Right forelimb (tissue), 1 donor: ENCODE results near the gene HAUS1.
"Not testable (repeated sequence)": the region's sequence is repeated elsewhere in the genome, so short reads cannot be mapped to it uniquely, and the experiment has no call there.

Experiments
- DNase-seq: peaks from one replicate; pipeline ENCODE4 v3.0.0-alpha.2; 2018

HAUS1 gene

GRCh38 chr18:46104128-46104911, at the start of gene HAUS1:
Gene HAUS1, plus strand, starts transcription at chr18:46104385. Its CDS starts 27 bp downstream, at chr18:46104412.
- peak; percentile 94 for DNase-seq

- DNase-seq, result no peak
Observed at GRCh38 chr18:46054956-46055837, 49.0 kb upstream of the HAUS1 start.

- no peak for DNase-seq
Observed at GRCh38 chr18:46055838-46056230, 48.4 kb upstream of the HAUS1 start.

- no peak for DNase-seq
Observed at GRCh38 chr18:46060359-46060841, 43.8 kb upstream of the HAUS1 start.

- DNase-seq, result no peak
Observed at GRCh38 chr18:46061387-46061786, 42.8 kb upstream of the HAUS1 start.

GRCh38 chr18:46061796-46062195, 42.4 kb upstream of the HAUS1 start:
- no peak for DNase-seq

GRCh38 chr18:46062781-46063180, 41.4 kb upstream of the HAUS1 start:
- no peak for DNase-seq

- DNase-seq, result no peak
Observed at GRCh38 chr18:46067438-46068007, 36.7 kb upstream of the HAUS1 start.

- no peak for DNase-seq
Observed at GRCh38 chr18:46068763-46069162, 35.4 kb upstream of the HAUS1 start.

- no peak for DNase-seq
Observed at GRCh38 chr18:46069524-46069923, 34.7 kb upstream of the HAUS1 start.

- DNase-seq, result no peak
Observed at GRCh38 chr18:46070232-46070631, 34.0 kb upstream of the HAUS1 start.

- DNase-seq, result no peak
Observed at GRCh38 chr18:46070815-46071652, 33.2 kb upstream of the HAUS1 start.

- DNase-seq, result peak; percentile 79
Observed at GRCh38 chr18:46071653-46072375, 32.4 kb upstream of the HAUS1 start, which contains the start of gene PSTPIP2. Gene PSTPIP2, minus strand, starts transcription at chr18:46072260. Its CDS starts 72 bp downstream, at chr18:46072188.

GRCh38 chr18:46072376-46072867, 31.8 kb upstream of the HAUS1 start:
- DNase-seq, result no peak

GRCh38 chr18:46072959-46073358, 31.2 kb upstream of the HAUS1 start:
- no peak for DNase-seq

- no peak for DNase-seq
Observed at GRCh38 chr18:46073474-46074331, 30.5 kb upstream of the HAUS1 start.

- no peak for DNase-seq
Observed at GRCh38 chr18:46079336-46079735, 24.8 kb upstream of the HAUS1 start.

- no peak for DNase-seq
Observed at GRCh38 chr18:46080156-46080555, 24.0 kb upstream of the HAUS1 start.

GRCh38 chr18:46084431-46084830, 19.8 kb upstream of the HAUS1 start:
- no peak for DNase-seq

GRCh38 chr18:46088501-46088900, 15.7 kb upstream of the HAUS1 start:
- DNase-seq, result not testable (repeated sequence)
